Muscle of leg (tissue), 16 donors: ENCODE measurements around the gene MYO7A. TPM values are rescaled to one million over a fixed set of nuclear protein-coding genes. Genes with fewer than 3 reads are reported as not detected.

Experiments used
- DNase-seq: peaks from one replicate; pipeline ENCODE4 v3.0.0; 2013
- H3K27ac ChIP-seq: one replicate; pipeline ENCODE4 v1.5.1; 2013; ENCODE audit warnings: mild to moderate bottlenecking, low read length, control low read depth
- H3K27me3 ChIP-seq: one replicate; pipeline ENCODE4 v1.6.1; 2013; ENCODE audit warnings: low read length; ENCODE audit not compliant: control insufficient read depth, insufficient read depth
- H3K36me3 ChIP-seq: one replicate; pipeline ENCODE4 v1.6.1; 2013; ENCODE audit warnings: low read length; ENCODE audit not compliant: control insufficient read depth, insufficient read depth
- H3K4me1 ChIP-seq: one replicate; pipeline ENCODE4 v1.6.1; 2013; ENCODE audit warnings: low read length; ENCODE audit not compliant: control insufficient read depth, insufficient read depth
- H3K4me3 ChIP-seq: one replicate; pipeline ENCODE4 v1.5.1; 2013; ENCODE audit warnings: low read length, control low read depth
- H3K9me3 ChIP-seq: replicated peaks from 2 replicates; pipeline ENCODE4 v1.6.1; 2013; ENCODE audit warnings: low read depth, low read length; ENCODE audit not compliant: control insufficient read depth
- WGBS: methylation state at CpG from one replicate; pipeline ENCODE4 v1.1.5; 2013; ENCODE audit warnings: missing lambda C conversion rate; ENCODE audit not compliant: insufficient coverage; 5-methylcytosine and 5-hydroxymethylcytosine counted together
- long read RNA-seq, 11 donors: transcript quantifications; one replicate each; lab custom pipeline, GENCODE V29; 2026
- polyA plus RNA-seq, 8 donors: library from polyadenylated mRNA; unstranded; fragments of 120-200 nt; gene quantifications; one replicate each; pipeline versions ENCODE4 v1.2.1 to v1.2.3, GENCODE V29; 2013; ENCODE audit warnings: inconsistent platforms in 1 of 8, low replicate concordance in 1 of 8; ENCODE audit not compliant: insufficient read length in 8 of 8, insufficient read depth in 1 of 8
- total RNA-seq: library from RNA; stranded (reverse); fragments of 120-200 nt; gene quantifications from one replicate; pipeline ENCODE4 v1.2.4, GENCODE V29; 2013

Gene MYO7A
- total RNA-seq = 3.8 TPM
- 1 to 10 TPM; 2.2 to 6.5 (median 3.5) TPM for polyA plus RNA-seq
- long read RNA-seq, donor 1 = 0 reads
- long read RNA-seq, donor 2 = 0 reads
- long read RNA-seq, donor 3 = 0 reads
- long read RNA-seq, donor 4 = 0 reads
- long read RNA-seq, donor 5 = 0 reads
- long read RNA-seq, donor 6 = 0 reads
- long read RNA-seq, donor 7 = 0 reads
- long read RNA-seq, donor 8 = 0 reads
- long read RNA-seq, donor 9 = 0 reads
- long read RNA-seq, donor 10 = 0 reads
- long read RNA-seq, donor 11 = 0 reads

DNA sequence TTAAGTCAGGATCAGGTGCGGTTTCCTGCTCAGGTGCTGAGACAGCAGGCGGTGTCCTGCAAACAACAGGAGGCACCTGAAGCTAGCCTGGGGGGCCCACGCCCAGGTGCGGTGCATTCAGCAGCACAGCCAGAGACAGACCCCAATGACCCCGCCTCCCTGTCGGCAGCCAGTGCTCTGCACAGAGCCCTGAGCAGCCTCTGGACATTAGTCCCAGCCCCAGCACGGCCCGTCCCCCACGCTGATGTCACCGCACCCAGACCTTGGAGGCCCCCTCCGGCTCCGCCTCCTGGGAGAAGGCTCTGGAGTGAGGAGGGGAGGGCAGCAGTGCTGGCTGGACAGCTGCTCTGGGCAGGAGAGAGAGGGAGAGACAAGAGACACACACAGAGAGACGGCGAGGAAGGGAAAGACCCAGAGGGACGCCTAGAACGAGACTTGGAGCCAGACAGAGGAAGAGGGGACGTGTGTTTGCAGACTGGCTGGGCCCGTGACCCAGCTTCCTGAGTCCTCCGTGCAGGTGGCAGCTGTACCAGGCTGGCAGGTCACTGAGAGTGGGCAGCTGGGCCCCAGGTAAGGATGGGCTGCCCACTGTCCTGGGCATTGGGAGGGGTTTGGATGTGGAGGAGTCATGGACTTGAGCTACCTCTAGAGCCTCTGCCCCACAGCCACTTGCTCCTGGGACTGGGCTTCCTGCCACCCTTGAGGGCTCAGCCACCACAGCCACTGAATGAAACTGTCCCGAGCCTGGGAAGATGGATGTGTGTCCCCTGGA lies at the start of gene MYO7A:
Gene MYO7A (plus strand): TSS at position 327 of the 772 bp plus-strand sequence. CDS start 2,389 bp downstream, outside the sequence.
- DNase-seq = peak; percentile 84
- Histone ChIP-seq H3K9me3 (no peaks in the 10 kb centered on the region), H3K27me3 (no peaks in the 10 kb centered on the region), H3K4me1 (peaks cover 35% of the 10 kb centered on the region), H3K36me3 (peaks cover 14% of the 10 kb centered on the region), H3K4me3 (peak within 1 kb of the TSS; percentile 35), H3K27ac (peak within 1 kb of the TSS; percentile 59)
- WGBS = 7% methylated on average over 19 of the region's 20 CpGs

DNA sequence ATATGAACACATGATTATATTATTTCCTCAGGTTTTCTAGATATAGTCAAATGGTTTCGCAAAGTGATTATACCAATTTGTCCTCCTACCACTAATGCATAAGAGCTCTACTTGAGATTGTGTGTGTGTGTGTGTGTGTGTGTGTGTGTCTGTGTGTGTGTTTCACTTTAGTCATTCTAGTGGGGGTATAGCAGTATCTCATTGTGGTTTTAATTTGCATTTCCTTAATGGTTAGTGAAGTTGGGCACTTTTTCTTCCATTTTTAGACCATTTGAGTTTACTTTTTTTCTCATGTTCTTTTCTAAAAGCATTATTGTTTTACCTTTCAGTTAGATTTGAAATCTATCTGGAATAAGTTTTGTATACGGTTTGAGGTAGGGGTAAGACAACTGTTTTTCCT lies 48.4 kb upstream of the MYO7A start:
- Histone ChIP-seq H3K27me3 (no peaks in the 10 kb centered on the region), H3K4me1 (peaks cover 25% of the 10 kb centered on the region), H3K27ac (no peak overlapping the region), H3K9me3 (peaks cover 2% of the 10 kb centered on the region), H3K36me3 (no peaks in the 10 kb centered on the region), H3K4me3 (no peak overlapping the region)
- no peak for DNase-seq
- WGBS = no CpG with 5 or more reads among the region's 2 CpGs

- Histone ChIP-seq H3K27me3 (no peaks in the 10 kb centered on the region), H3K36me3 (peaks cover 5% of the 10 kb centered on the region), H3K27ac (no peak overlapping the region), H3K4me1 (peaks cover 17% of the 10 kb centered on the region), H3K4me3 (no peak overlapping the region), H3K9me3 (peaks cover 2% of the 10 kb centered on the region)
- DNase-seq = no peak
- 90% methylated on average over 2 of the region's 2 CpGs for WGBS
Observed at GRCh38 chr11:77080643-77081210, 47.3 kb upstream of the MYO7A start.

DNA sequence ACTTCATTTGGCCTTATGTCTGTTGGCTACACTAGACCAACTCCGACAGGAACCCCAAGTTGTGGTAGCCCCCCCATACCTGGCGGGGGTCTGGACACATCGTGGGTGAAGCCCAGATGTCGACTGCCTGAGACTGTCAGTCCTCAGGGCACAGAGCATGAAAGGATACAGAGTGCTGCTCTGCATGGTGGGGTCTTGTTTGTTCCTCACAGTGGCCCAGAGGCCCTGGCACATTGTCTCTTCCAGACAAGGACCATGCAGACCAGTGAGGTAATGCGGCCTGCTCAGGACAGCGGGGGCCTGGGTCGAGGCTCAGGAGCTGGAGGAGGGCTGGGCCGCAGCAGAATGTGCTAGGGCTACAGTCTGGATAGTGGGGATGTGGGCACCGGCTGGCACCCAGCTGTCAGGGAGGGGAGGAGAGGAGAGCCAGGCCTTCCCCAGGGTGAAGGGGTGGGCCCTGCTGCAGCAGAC lies 46.6 kb upstream of the MYO7A start:
- Histone ChIP-seq H3K36me3 (peaks cover 11% of the 10 kb centered on the region), H3K4me3 (no peak overlapping the region), H3K4me1 (peaks cover 17% of the 10 kb centered on the region), H3K27ac (no peak overlapping the region), H3K9me3 (peaks cover 2% of the 10 kb centered on the region), H3K27me3 (no peaks in the 10 kb centered on the region)
- WGBS = 77% methylated on average over 9 of the region's 9 CpGs
- no peak for DNase-seq

GRCh38 chr11:77081976-77082836 lies 45.8 kb upstream of the MYO7A start:
- 56% methylated on average over 9 of the region's 11 CpGs for WGBS
- Histone ChIP-seq H3K9me3 (peaks cover 2% of the 10 kb centered on the region), H3K4me3 (no peak overlapping the region), H3K4me1 (peaks cover 17% of the 10 kb centered on the region), H3K27me3 (no peaks in the 10 kb centered on the region), H3K27ac (peak overlapping the region; percentile 20), H3K36me3 (peaks cover 17% of the 10 kb centered on the region)
- DNase-seq = no peak

- Histone ChIP-seq H3K27ac (peak overlapping the region; percentile 20), H3K27me3 (no peaks in the 10 kb centered on the region), H3K9me3 (peaks cover 2% of the 10 kb centered on the region), H3K4me3 (no peak overlapping the region), H3K4me1 (peaks cover 17% of the 10 kb centered on the region), H3K36me3 (peaks cover 17% of the 10 kb centered on the region)
- 68% methylated on average over 13 of the region's 15 CpGs for WGBS
- DNase-seq = peak; percentile 79
Observed at GRCh38 chr11:77082838-77083565, 45.0 kb upstream of the MYO7A start.

DNA sequence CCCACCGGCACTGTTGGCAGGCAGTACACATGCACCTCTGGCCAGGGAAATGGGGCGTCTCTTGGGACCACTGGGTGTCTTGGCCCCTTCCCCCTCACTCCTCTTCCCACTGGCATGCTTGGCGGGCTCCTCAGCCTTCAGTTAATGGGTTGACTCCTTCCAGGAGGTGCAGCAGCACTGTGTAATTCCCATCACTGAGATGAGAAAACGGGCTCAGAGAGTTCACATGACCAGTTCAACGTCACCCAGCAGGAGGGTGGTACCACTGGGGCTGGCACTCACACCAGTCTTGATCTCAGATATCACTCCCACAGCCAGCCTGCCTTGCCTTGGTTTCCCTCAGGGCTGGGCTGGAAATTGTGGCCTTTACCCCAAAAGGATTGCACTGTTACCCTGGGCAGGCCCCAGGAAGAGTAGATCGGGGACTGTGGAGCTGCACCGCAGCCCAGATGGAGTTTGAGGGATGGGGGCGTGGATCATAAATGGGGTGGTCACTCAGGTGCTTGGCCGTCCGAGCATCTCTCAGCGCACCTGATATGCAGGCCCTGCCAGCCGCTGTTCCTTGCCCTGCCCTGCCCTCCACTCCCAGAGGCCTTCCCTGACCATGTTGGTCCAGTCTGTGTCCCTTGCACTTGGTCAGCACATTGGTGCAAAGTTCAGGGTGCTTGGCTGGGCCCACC lies 44.3 kb upstream of the MYO7A start:
- WGBS = 92% methylated on average over 11 of the region's 12 CpGs
- no peak for DNase-seq
- H3K27ac ChIP-seq = no peak overlapping the region
- no peak overlapping the region for H3K4me3 ChIP-seq
- no peaks in the 10 kb centered on the region for H3K9me3 ChIP-seq
- peaks cover 17% of the 10 kb centered on the region for H3K4me1 ChIP-seq
- H3K27me3 ChIP-seq = no peaks in the 10 kb centered on the region
- peaks cover 17% of the 10 kb centered on the region for H3K36me3 ChIP-seq

DNA sequence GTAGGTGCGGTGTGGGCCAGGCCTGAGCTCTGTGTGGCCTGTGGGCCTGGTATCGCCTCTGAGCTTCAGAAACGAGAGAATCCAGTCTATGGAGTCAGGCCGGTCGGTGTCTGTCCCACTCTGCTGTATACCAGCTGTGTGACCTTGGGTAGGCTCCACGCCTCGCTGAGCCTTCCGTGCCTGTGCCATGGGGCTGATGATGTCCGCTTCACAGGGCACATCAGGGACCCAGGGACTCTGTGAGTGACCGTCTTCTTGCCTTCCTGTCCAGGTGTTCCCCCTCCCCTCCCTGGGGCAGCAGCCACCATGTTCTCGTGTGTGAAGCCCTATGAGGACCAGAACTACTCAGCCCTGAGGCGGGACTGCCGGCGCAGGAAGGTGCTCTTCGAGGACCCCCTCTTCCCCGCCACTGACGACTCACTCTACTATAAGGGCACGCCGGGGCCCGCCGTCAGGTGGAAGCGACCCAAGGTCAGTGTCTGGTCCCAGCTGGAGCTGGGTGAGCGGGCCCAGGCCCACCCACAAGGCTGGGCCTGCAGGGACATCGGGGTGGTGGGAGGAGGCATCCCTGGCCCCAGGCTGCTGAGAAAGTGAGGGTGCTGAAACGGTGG lies 43.4 kb upstream of the MYO7A start:
- Histone ChIP-seq H3K36me3 (peaks cover 17% of the 10 kb centered on the region), H3K27me3 (no peaks in the 10 kb centered on the region), H3K9me3 (no peaks in the 10 kb centered on the region), H3K4me3 (no peak overlapping the region), H3K27ac (no peak overlapping the region), H3K4me1 (peaks cover 17% of the 10 kb centered on the region)
- no peak for DNase-seq
- WGBS = 94% methylated on average over 21 of the region's 25 CpGs
